GM19099 (cell line): ENCODE results near the gene LCN6.
A peak's percentile ranks its signal among the peaks of the same experiment; 100 is the strongest.

ENCODE experiments used
- POLR2A ChIP-seq: IDR thresholded peaks from 3 replicates; pipeline ENCODE4 v1.6.1; 2011; ENCODE audit warnings: low read depth; ENCODE audit not compliant: insufficient read length; ENCODE audit errors: extremely low read depth

Gene LCN6

GRCh38 chr9:136722093-136722968 is 26.0 kb downstream of the LCN6 start:
- no peak for TF ChIP-seq POLR2A

- TF ChIP-seq POLR2A: peak; percentile 6
Observed at GRCh38 chr9:136721339-136722092, 26.8 kb downstream of the LCN6 start.

GRCh38 chr9:136720898-136721338 is 27.4 kb downstream of the LCN6 start:
- TF ChIP-seq POLR2A: no peak

GRCh38 chr9:136720251-136720897 is 28.0 kb downstream of the LCN6 start:
- TF ChIP-seq POLR2A: no peak

DNA sequence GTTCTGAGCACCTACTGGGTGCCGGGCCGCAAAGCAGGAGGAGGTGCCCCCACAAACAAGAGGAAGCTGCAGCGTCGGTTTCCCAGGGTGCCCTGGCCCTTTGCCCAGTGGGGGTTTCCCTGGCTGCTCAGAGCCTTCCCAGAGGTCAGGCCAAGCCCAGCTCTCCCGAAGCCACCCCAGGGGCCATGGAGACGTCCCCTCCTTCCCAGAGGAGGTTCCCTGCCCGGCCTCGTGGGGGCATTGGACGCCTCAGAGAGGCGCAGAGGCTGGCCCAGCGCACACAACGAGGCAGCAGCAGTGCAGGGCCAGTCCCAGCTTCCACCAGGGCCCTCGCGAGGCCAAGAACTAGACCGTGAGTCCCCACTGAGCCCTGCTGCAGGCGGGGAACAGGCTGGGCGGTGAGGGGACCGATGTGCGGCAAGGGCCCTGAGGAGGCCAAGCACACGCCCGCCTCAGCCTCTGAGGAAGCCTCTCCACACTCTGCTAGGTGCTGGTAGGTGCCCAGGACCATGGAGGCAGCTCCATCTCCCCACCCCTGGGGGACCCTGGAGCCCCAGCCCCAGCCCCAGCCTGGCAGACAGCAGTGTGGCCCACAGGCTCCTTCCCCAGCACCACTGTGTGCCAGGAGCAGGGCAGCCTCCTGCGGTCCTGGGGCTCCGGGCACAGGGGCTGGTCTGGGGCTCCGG is 29.0 kb downstream of the LCN6 start:
- no peak for TF ChIP-seq POLR2A

DNA sequence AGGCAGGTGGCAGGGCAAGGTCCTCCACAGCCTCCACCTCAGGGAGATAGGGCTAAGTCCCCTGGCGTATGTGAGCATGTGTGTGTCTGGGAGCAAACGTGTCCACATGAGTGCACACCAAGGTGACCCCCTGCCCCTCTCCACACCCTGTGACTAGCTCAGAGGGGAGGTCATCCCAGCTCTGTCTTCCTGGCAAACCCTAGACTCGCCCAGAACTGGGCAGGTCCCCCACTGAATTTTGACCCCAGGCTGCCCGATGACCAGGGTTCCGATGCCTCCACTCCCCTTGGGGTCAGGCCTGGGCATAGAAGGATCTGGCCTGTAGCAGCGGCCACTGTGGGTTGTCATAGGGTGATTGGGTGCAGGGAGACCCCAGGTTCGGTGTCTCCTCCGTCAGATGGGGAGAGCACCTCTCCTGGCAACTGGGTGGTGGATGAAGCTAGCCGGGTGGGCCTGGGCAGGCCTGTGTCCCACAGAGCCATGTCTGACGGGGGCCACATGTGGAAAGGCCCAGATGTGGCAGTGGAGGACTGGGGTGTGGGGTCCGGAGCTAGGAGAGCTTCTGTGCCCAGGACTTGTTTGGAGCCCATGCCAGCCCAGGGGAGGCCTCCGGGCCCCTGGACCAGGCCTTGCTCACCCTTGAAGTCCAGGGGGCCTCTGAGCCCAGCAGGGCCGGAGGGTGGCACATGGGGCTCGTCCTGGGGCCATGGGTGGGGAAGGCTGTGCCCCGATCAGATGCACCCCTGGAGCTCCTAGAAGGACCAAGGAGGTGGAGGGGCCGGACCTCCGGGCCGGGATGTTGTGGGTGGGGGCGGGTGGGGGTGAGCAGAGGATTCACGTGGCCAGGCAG is 29.8 kb downstream of the LCN6 start:
- no peak for TF ChIP-seq POLR2A

GRCh38 chr9:136717399-136717798 is 30.9 kb downstream of the LCN6 start:
- no peak for TF ChIP-seq POLR2A

DNA sequence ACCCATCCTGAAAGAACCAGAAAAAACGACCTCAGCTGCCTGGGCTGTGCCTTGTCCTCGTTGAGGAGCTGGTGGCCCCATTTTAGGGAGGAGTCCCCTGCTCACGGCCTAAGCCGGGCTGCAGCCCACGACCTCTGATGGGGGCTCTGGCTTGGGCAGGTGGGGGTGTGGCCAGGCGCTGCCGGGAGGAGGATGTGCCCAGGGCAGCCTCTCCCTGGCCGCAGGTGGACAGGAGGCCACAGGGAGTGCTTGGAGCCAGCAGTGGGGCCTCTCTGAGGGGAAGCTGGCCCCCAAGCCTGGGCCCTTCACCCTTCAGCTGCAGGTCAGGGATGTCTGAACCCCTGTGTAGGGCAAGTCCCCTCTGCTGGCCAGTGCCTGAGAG is 33.4 kb downstream of the LCN6 start:
- no peak for TF ChIP-seq POLR2A

- TF ChIP-seq POLR2A: no peak
Observed at GRCh38 chr9:136714096-136714892, 34.0 kb downstream of the LCN6 start.

DNA sequence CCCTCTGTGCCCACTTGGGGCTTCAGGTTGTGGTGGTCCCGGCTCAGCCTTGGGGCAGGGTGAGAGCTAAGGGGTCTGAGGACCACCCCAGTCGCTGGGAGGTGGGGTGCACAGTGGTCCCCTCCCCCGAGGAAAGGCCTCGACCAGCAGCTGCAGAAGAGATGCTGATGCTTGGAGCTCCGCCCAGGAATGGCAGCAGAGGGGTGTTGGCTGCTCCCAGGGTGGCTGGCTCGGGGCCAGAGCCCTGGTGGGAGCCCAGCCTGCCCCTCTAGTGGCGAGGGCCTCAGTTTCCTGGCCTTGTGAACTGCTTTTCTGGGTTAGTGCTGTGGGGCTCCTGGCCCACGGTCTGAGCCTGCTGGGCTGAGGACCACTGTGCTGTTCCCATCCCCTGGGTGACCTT is 34.8 kb downstream of the LCN6 start:
- TF ChIP-seq POLR2A: no peak

DNA sequence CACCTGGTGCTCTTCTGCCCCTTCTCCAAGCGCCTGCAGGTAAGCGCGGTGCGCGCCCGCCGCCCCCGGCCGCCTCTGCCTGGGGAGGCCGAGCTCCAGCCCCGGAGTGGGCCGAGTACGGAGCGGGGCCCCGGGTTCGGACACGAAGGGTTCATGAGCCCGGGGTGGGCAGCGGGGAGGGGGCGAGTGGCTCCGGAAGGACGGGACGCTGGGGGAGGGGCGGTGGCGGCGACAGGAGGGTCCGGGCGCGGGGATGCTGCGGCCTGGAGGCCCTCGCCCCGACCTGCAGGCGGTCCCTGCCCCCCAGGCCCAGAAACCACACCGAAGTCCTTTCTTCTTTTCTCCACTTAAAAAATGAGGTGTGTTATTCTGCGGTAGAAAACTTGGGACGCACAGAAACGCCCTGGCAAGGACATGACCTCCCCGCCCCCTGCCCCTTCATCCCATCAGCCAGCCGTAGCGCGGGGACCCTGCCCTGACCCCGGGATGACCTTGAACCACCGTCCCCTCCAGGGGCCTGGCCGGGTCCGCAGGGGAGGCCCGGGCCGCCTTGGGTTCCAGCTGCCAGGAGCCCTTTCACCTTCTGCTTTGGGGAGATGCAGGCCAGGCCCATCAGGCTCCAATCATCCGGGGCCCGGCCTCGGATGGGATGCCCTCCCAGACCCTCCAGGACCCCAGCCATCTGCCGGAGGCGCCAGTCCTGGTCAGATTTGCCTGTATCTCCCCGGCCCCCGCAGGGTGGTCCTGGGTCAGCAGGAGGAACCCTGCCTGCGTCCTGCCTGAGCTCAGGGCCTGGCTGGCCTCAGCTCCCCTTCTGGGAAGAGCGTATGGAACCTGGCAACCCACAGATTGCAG is 35.4 kb downstream of the LCN6 start:
- no peak for TF ChIP-seq POLR2A
